ENCODE data around the gene JMJD8. TPM values are rescaled to one million over a fixed set of nuclear protein-coding genes. Genes with fewer than 3 reads are reported as not detected.

JMJD8 gene, protein sequence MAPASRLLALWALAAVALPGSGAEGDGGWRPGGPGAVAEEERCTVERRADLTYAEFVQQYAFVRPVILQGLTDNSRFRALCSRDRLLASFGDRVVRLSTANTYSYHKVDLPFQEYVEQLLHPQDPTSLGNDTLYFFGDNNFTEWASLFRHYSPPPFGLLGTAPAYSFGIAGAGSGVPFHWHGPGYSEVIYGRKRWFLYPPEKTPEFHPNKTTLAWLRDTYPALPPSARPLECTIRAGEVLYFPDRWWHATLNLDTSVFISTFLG
- total RNA-seq = 52.2 and 55.1 TPM in 2 replicates
- long read RNA-seq, partial matches to known transcripts = 4 of 8 reads
- long read RNA-seq, other reads (novel, unspliced or antisense) = 1 of 8 reads

DNA sequence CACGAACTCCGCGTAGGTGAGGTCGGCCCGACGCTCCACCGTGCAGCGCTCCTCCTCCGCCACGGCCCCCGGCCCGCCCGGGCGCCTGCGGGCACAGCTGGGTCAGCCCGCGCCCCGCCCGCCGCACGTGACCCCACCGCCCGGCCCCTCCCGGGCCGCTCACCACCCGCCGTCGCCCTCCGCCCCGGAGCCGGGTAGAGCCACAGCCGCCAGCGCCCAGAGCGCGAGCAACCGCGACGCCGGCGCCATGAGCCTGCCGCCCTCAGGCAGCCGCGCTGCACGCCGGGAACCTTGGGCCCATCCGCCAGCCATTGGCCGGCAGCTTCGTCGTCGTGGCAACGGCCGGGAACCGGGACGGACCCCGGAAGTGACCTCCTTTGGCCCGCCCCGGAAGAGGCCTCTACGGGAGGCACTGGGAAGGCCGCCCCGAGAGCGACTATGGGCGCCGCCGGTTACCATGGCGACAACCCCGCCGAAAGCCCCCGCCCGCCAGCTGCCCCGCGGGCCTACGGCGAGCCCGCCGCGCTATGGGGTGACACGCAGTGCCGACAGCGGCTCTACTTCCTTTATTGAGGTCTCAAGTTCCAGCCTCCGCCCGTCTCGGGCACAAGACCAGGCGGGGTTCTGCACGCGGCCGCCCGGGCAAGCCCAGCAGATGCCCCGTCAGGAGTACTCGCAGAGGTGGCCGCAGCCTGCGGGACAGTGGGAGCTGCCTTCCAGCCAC lies at the start of gene JMJD8:
Gene JMJD8 (minus strand): TSS at position 264 of the 724 bp plus-strand sequence. CDS start 15 bp downstream, at position 249.
- TF ChIP-seq, protein P1, sequence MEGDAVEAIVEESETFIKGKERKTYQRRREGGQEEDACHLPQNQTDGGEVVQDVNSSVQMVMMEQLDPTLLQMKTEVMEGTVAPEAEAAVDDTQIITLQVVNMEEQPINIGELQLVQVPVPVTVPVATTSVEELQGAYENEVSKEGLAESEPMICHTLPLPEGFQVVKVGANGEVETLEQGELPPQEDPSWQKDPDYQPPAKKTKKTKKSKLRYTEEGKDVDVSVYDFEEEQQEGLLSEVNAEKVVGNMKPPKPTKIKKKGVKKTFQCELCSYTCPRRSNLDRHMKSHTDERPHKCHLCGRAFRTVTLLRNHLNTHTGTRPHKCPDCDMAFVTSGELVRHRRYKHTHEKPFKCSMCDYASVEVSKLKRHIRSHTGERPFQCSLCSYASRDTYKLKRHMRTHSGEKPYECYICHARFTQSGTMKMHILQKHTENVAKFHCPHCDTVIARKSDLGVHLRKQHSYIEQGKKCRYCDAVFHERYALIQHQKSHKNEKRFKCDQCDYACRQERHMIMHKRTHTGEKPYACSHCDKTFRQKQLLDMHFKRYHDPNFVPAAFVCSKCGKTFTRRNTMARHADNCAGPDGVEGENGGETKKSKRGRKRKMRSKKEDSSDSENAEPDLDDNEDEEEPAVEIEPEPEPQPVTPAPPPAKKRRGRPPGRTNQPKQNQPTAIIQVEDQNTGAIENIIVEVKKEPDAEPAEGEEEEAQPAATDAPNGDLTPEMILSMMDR (IDR thresholded peaks at IDR 0.05; ENCODE audit: unreplicated experiment) = no peak
- Mint-ChIP-seq H3K27ac (peak within 1 kb of the TSS; percentile 76), H3K36me3 (ENCODE audit: insufficient read depth) (peaks cover 10% of the 10 kb centered on the region), H3K4me3 (ENCODE audit: low read depth) (peak within 1 kb of the TSS; percentile 79), H3K9me3 (ENCODE audit: low read depth) (no peaks in the 10 kb centered on the region), H3K27me3 (no peaks in the 10 kb centered on the region), H3K4me1 (ENCODE audit: low read depth) (peaks cover 11% of the 10 kb centered on the region)
- DNase-seq (ENCODE audit: low spot score, unreplicated experiment) = peak; percentile 91

DNA sequence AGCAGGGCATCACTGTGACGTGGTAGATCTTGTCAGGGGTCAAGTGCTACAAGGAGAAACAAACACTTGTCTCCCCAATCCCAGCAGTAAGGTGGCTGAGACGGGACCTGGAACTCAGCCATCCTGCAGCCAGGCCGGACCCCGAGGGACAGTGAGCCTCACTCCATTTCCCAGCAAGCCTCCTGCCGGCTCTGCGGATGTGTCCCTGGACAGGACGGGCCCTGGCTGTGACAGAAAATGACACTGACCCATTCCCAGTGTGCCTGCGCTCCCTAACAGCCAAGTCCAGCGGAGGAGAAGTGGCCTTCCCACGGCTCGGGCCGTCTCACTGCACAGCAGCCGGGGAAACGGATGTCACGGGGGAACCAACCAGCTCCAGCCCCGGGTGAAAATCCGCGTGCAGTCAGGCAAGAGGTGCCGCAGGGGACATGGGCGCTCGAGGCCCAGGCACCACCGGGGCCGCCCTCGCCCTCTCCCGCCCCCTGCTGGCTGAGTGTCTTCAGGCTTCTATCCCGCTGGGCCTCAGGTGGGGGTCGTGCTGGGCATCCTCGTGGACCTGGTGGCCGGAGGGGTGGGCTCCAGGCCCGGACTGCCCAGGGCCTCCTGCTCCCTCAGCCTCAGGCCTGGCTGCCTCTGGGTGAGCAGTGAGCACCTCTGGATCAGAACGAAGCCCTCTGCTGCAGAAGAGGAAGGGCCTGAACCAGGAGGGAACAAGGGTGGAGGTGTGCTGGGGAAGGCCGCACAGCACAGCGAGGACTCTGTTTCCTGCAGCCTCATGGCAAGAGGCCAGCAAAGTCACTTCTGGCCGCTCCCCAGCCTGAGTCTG lies 49.5 kb upstream of the JMJD8 start:
- H3K4me3 Mint-ChIP-seq (ENCODE audit: low read depth) = no peak overlapping the region
- H3K4me1 Mint-ChIP-seq (ENCODE audit: low read depth) = no peaks in the 10 kb centered on the region
- TF ChIP-seq, protein P1 (IDR thresholded peaks at IDR 0.05; ENCODE audit: unreplicated experiment) = peak; percentile 33
- peaks cover 7% of the 10 kb centered on the region for H3K36me3 Mint-ChIP-seq (ENCODE audit: insufficient read depth)
- no peak overlapping the region for H3K27ac Mint-ChIP-seq
- no peaks in the 10 kb centered on the region for H3K9me3 Mint-ChIP-seq (ENCODE audit: low read depth)
- DNase-seq (ENCODE audit: low spot score, unreplicated experiment) = no peak
- H3K27me3 Mint-ChIP-seq = no peaks in the 10 kb centered on the region

DNA sequence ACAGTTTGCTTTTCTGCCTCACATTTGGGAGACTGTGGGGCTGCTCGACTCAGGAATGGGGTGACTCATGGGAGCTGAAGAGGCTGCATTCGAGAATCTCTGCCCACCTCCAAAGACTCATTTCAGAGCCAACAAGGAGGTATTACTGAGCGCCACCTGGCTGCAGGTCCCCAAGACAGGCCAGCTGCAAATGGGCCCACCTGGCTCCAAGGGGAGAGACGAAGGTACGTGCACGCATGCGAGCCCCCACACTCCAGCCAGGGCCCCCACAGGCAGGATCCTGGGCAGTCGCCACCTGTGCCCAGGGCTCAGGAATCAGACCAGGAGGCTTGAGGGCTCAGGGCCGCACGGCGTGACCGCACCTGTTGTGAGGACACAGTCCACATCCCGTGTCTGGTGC lies 48.8 kb upstream of the JMJD8 start:
- TF ChIP-seq, protein P1 (IDR thresholded peaks at IDR 0.05; ENCODE audit: unreplicated experiment) = no peak
- H3K4me1 Mint-ChIP-seq (ENCODE audit: low read depth) = no peaks in the 10 kb centered on the region
- H3K4me3 Mint-ChIP-seq (ENCODE audit: low read depth) = no peak overlapping the region
- no peaks in the 10 kb centered on the region for H3K9me3 Mint-ChIP-seq (ENCODE audit: low read depth)
- no peak overlapping the region for H3K27ac Mint-ChIP-seq
- DNase-seq (ENCODE audit: low spot score, unreplicated experiment) = no peak
- no peaks in the 10 kb centered on the region for H3K27me3 Mint-ChIP-seq
- peaks cover 7% of the 10 kb centered on the region for H3K36me3 Mint-ChIP-seq (ENCODE audit: insufficient read depth)

DNA sequence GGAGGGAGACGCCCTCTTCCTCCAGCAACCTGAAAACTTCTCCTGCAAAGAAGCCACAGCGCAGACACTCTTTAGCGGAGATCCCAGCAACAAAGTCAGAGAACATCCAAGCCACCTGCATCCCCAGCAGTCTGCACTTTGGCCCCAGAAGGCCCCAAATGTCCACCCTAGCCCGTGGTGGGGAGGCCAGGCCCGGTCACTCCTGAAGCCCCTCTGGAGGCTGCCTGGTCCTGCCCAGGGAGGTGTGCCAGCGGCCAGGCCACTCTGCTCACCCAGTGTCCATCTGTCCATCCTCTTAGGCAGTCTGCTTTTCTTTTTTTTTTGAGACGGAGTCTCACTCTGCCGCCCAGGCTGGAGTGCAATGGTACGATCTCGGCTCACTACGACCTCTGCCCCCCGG lies 48.2 kb upstream of the JMJD8 start:
- no peak overlapping the region for H3K4me3 Mint-ChIP-seq (ENCODE audit: low read depth)
- H3K4me1 Mint-ChIP-seq (ENCODE audit: low read depth) = no peaks in the 10 kb centered on the region
- no peaks in the 10 kb centered on the region for H3K9me3 Mint-ChIP-seq (ENCODE audit: low read depth)
- TF ChIP-seq, protein P1 (IDR thresholded peaks at IDR 0.05; ENCODE audit: unreplicated experiment) = no peak
- peaks cover 5% of the 10 kb centered on the region for H3K36me3 Mint-ChIP-seq (ENCODE audit: insufficient read depth)
- DNase-seq (ENCODE audit: low spot score, unreplicated experiment) = no peak
- H3K27ac Mint-ChIP-seq = no peak overlapping the region
- H3K27me3 Mint-ChIP-seq = no peaks in the 10 kb centered on the region

All from progenitor cell of endocrine pancreas (in vitro differentiated cells).